H1 (cell line): ENCODE results near the gene SLC3A2. TPM values are rescaled to one million over a fixed set of nuclear protein-coding genes. Genes with fewer than 3 reads are reported as not detected.
"Not testable (repeated sequence)": the region's sequence is repeated elsewhere in the genome, so short reads cannot be mapped to it uniquely, and the experiment has no call there.

Experiments used
- CTCF ChIA-PET: fragments of 300-600 bp; sonication (Branson Sonifier 250); formaldehyde crosslinking; loops from one replicate; lab custom pipeline; 2021; ENCODE audit not compliant: partially characterized antibody; lab: Charles Lee
- POLR2A ChIA-PET: fragments of 300-600 bp; sonication (Branson Sonifier 250); formaldehyde crosslinking; loops from one replicate; lab custom pipeline; 2021; ENCODE audit warnings: inconsistent platforms; ENCODE audit not compliant: partially characterized antibody; lab: Charles Lee
- DNase-seq, 2 experiments: peaks; one replicate each; pipeline versions ENCODE4 v3.0.0 to v3.0.0-alpha.2; 2010 to 2022; ENCODE audit warnings: low spot score in 2 of 2, low read depth in 1 of 2, mixed read lengths in 1 of 2
- FAIRE-seq: peaks from 2 replicates; lab custom pipeline; 2011; peaks lifted over from hg19 to GRCh38; lab: Jason Lieb, UNC
- H2AFZ ChIP-seq: 2 replicates; pipeline ENCODE4 v1.8.1; 2012; ENCODE audit warnings: low read length, inconsistent platforms
- H2AK5ac ChIP-seq: 2 replicates; pipeline ENCODE4 v1.6.1; 2013; ENCODE audit warnings: low read depth, low read length
- H2BK120ac ChIP-seq: replicated peaks from 2 replicates; pipeline ENCODE3; 2013; ENCODE audit warnings: low read depth, low read length, inconsistent platforms
- H2BK12ac ChIP-seq: 2 replicates; pipeline ENCODE4 v1.6.1; 2013; ENCODE audit warnings: low read depth, low read length
- H2BK15ac ChIP-seq: 2 replicates; pipeline ENCODE4 v1.6.1; 2013; ENCODE audit warnings: low read length
- H2BK20ac ChIP-seq: 2 replicates; pipeline ENCODE4 v1.6.1; 2013; ENCODE audit warnings: low read length
- H2BK5ac ChIP-seq: 2 replicates; pipeline ENCODE4 v1.6.1; 2013; ENCODE audit warnings: low read depth, low read length
- H3K14ac ChIP-seq: 2 replicates; pipeline ENCODE4 v1.6.1; 2013; ENCODE audit warnings: inconsistent platforms; ENCODE audit not compliant: insufficient read length
- H3K18ac ChIP-seq: 2 replicates; pipeline ENCODE4 v1.6.1; 2013; ENCODE audit warnings: low read length; ENCODE audit errors: extremely low read depth
- H3K23ac ChIP-seq: 2 replicates; pipeline ENCODE4 v1.6.1; 2013; ENCODE audit warnings: inconsistent platforms; ENCODE audit not compliant: insufficient read length
- H3K23me2 ChIP-seq: 2 replicates; pipeline ENCODE4 v1.6.1; 2013; ENCODE audit warnings: low read depth, low read length
- H3K27ac ChIP-seq: 2 replicates; pipeline ENCODE4 v1.6.1; 2011; ENCODE audit warnings: low read depth, low read length, inconsistent platforms
- H3K27me3 ChIP-seq, 4 experiments: replicated peaks in 1 of 4; 1 replicate in 1 of 4; 2 replicates in 3 of 4; pipeline versions ENCODE4 v1.6.1 to v1.8.1; 2011 to 2013; ENCODE audit warnings: low read length in 3 of 4, mild to moderate bottlenecking in 3 of 4, inconsistent platforms in 2 of 4, mixed read lengths in 2 of 4, moderate library complexity in 1 of 4; ENCODE audit not compliant: control insufficient read depth in 3 of 4, insufficient read depth in 3 of 4; ENCODE audit errors: extremely low read depth in 1 of 4
- H3K36me3 ChIP-seq, 4 experiments: 2 replicates each; pipeline versions ENCODE4 v1.6.1 to v1.8.1; 2011 to 2013; ENCODE audit warnings: mild to moderate bottlenecking in 4 of 4, low read length in 3 of 4, moderate library complexity in 2 of 4, control low read depth in 1 of 4, inconsistent platforms in 1 of 4; ENCODE audit not compliant: insufficient read depth in 4 of 4, control insufficient read depth in 2 of 4
- H3K4ac ChIP-seq: replicated peaks from 2 replicates; pipeline ENCODE3; 2013; ENCODE audit warnings: low read length, low read depth, mixed read lengths, inconsistent platforms; ENCODE audit not compliant: insufficient read length
- H3K4me1 ChIP-seq, 4 experiments: replicated peaks in 1 of 4; 1 replicate in 1 of 4; 2 replicates in 3 of 4; pipeline versions ENCODE4 v1.6.1 to v1.8.1; 2011 to 2013; ENCODE audit warnings: low read length in 3 of 4, inconsistent platforms in 2 of 4, mixed read lengths in 1 of 4; ENCODE audit not compliant: insufficient read depth in 4 of 4, control insufficient read depth in 3 of 4
- H3K4me2 ChIP-seq, 2 experiments: 2 replicates each; pipeline versions ENCODE4 v1.6.1 to v1.8.1; 2011 to 2013; ENCODE audit warnings: low read depth in 2 of 2, low read length in 2 of 2, control low read depth in 1 of 2, inconsistent platforms in 1 of 2, mild to moderate bottlenecking in 1 of 2; ENCODE audit not compliant: insufficient read depth in 1 of 2
- H3K4me3 ChIP-seq, 4 experiments: fragments of 200-600, 300-600 bp in 1 of 4; sonication (generic), shearing (Covaris generic), sonication (Bioruptor Twin) in 1 of 4; 2 replicates each; pipeline versions ENCODE4 v1.5.1 to v1.8.1; 2011 to 2016; ENCODE audit warnings: low read length in 4 of 4, low read depth in 3 of 4, control low read depth in 2 of 4, inconsistent platforms in 2 of 4, mild to moderate bottlenecking in 2 of 4, mixed read lengths in 1 of 4, moderate library complexity in 1 of 4; ENCODE audit not compliant: insufficient read depth in 2 of 4; ENCODE audit errors: extremely low read depth in 1 of 4
- H3K56ac ChIP-seq: replicated peaks from 2 replicates; pipeline ENCODE3; 2013; ENCODE audit warnings: low read depth, mild to moderate bottlenecking, mixed read lengths, low read length, inconsistent platforms; ENCODE audit not compliant: insufficient read length
- H3K79me1 ChIP-seq: 2 replicates; pipeline ENCODE4 v1.6.1; 2013; ENCODE audit warnings: low read depth, low read length, control low read depth
- H3K79me2 ChIP-seq, 2 experiments: 2 replicates each; pipeline versions ENCODE4 v1.6.1 to v1.8.1; 2012 to 2013; ENCODE audit warnings: low read length in 2 of 2, mild to moderate bottlenecking in 2 of 2, inconsistent platforms in 1 of 2; ENCODE audit not compliant: insufficient read depth in 2 of 2, control insufficient read depth in 1 of 2
- H3K9ac ChIP-seq, 4 experiments: replicated peaks in 1 of 4; 1 replicate in 1 of 4; 2 replicates in 3 of 4; pipeline versions ENCODE4 v1.6.1 to v1.8.1; 2011 to 2013; ENCODE audit warnings: low read depth in 3 of 4, low read length in 3 of 4, control low read depth in 2 of 4, mild to moderate bottlenecking in 2 of 4, moderate library complexity in 2 of 4, inconsistent platforms in 1 of 4; ENCODE audit errors: extremely low read depth in 1 of 4
- H3K9me3 ChIP-seq, 2 experiments: 2 replicates each; pipeline versions ENCODE4 v1.6.1 to v1.8.1; 2012 to 2013; ENCODE audit warnings: mild to moderate bottlenecking in 2 of 2, moderate library complexity in 2 of 2, control low read depth in 1 of 2, inconsistent platforms in 1 of 2, low read depth in 1 of 2, low read length in 1 of 2, mixed read lengths in 1 of 2; ENCODE audit not compliant: insufficient read depth in 2 of 2
- H4K20me1 ChIP-seq, 2 experiments: replicated peaks in 1 of 2; 2 replicates each; pipeline versions ENCODE3 to v1.8.1; 2011 to 2013; ENCODE audit warnings: inconsistent platforms in 2 of 2, low read length in 2 of 2, mild to moderate bottlenecking in 1 of 2; ENCODE audit not compliant: insufficient read depth in 2 of 2, control insufficient read depth in 1 of 2
- H4K5ac ChIP-seq: 2 replicates; pipeline ENCODE4 v1.6.1; 2013; ENCODE audit warnings: low read length, low read depth, mixed read lengths, inconsistent platforms; ENCODE audit not compliant: insufficient read length
- H4K8ac ChIP-seq: 2 replicates; pipeline ENCODE4 v1.8.0; 2013; ENCODE audit warnings: mild to moderate bottlenecking, moderate library complexity, low read length, inconsistent platforms; ENCODE audit not compliant: insufficient read depth; ENCODE audit errors: extremely low read depth
- H4K91ac ChIP-seq: replicated peaks from 2 replicates; pipeline ENCODE3; 2013; ENCODE audit warnings: low read length, mixed read lengths, inconsistent platforms; ENCODE audit not compliant: insufficient read length
- WGBS, 2 experiments: shearing (Covaris generic) in 1 of 2; methylation state at CpG; one replicate each; pipeline versions ENCODE4 v1.1.6 to v1.1.7; 2013 to 2015; ENCODE audit warnings: low lambda C conversion rate in 2 of 2, mixed read lengths in 2 of 2, inconsistent platforms in 1 of 2, low coverage in 1 of 2, missing lambda C conversion rate in 1 of 2; ENCODE audit not compliant: insufficient replicate concordance in 2 of 2, insufficient coverage in 1 of 2, insufficient read length in 1 of 2; ENCODE audit errors: extremely low coverage in 1 of 2, missing lambda C conversion rate in 1 of 2; 5-methylcytosine and 5-hydroxymethylcytosine counted together
- polyA plus RNA-seq, 7 experiments: library from polyadenylated mRNA; depleted of rRNA in 3 of 7; stranded (reverse) in 5 of 7; unstranded in 2 of 7; fragments of >200 nt in 5 of 7; fragments of 200-250 nt in 2 of 7; gene quantifications; 1 replicate in 5 of 7; 2 replicates in 1 of 7; 4 replicates in 1 of 7; pipeline versions ENCODE4 v1.2.1 to v1.2.3, GENCODE V29; 2011 to 2013; ENCODE audit warnings: missing spikeins in 2 of 7, mixed read lengths in 2 of 7
- small RNA-seq: library from polyadenylated mRNA; stranded (forward); fragments of <200 nt; extraction: miRNeasy Mini kit (QIAGEN cat#:217004); gene quantifications from one replicate; pipeline ENCODE3, GENCODE V24; 2013; ENCODE audit not compliant: insufficient read depth
- total RNA-seq: library from RNA; stranded (reverse); fragmentation: NEBNext Ultra II Directional; extraction: Animal tissue kit (Norgen Biotek cat#: 25700); gene quantifications from 2 replicates; pipeline ENCODE4 v1.2.1, GENCODE V29; 2021

The SLC3A2 gene
- total and polyA plus RNA-seq, 2 of the 8 experiments (the other 6 are each of a cell fraction or from before 2014, with no cell fraction given): 410 to 435 TPM

DNA sequence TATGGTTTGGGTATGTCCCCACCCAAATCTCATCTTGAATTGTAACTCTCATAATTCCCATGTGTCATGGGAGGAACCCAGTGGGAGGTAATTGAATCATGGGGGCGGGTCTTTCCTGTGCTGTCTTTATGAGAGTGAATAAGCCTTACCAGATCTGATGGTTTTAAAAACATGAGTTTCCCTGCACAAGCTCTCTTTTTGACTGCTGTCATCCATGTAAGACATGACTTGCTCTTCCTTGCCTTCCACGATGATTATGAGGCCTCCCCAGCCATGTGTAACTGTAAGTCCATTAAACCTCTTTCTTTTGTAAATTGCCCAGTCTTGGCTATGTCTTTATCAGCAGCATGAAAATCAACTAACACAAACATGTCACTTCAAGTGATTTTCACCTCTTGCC is 56.8 kb downstream of the SLC3A2 start:
- H3K9ac ChIP-seq, H4K20me1 ChIP-seq, H2BK5ac ChIP-seq, FAIRE-seq, H4K91ac ChIP-seq, H3K14ac ChIP-seq, H3K4me1 ChIP-seq, H3K23me2 ChIP-seq, H2BK15ac ChIP-seq, H2BK120ac ChIP-seq, H3K9me3 ChIP-seq, H3K4ac ChIP-seq, H3K27ac ChIP-seq, H3K27me3 ChIP-seq, H2AFZ ChIP-seq, H3K23ac ChIP-seq, H4K8ac ChIP-seq, H2BK20ac ChIP-seq, H3K79me2 ChIP-seq, H3K4me2 ChIP-seq, H3K4me3 ChIP-seq, H2AK5ac ChIP-seq, H3K18ac ChIP-seq, H2BK12ac ChIP-seq, H4K5ac ChIP-seq, H3K56ac ChIP-seq, H3K79me1 ChIP-seq, DNase-seq, H3K36me3 ChIP-seq, POLR2A ChIA-PET: not testable (repeated sequence)
- CTCF ChIA-PET: interaction anchor here (0.6 to 3.1 kb wide), 8 partner anchors 11 to 702 kb away, joined by 3 to 18 read pairs (median 4); no protein-coding TSS in a partner anchor
- WGBS, 2 experiments: 93% methylated on average over 2 of the region's 2 CpGs; no CpG with 5 or more reads in 1 of the 2 experiments

Small RNA genes within 50 kb of the gene (small RNA-seq; reads per million reads assigned to genes)
- gene RF00099 (not detected), gene RN7SL259P (not detected), gene SNORD22 (not detected), gene SNORD26 (not detected), gene SNORD27 (not detected), gene SNORD28 (not detected), gene SNORD30 (429 reads per million, percentile 99 among the genes with 10 or more reads in this experiment)

Other genes with a start within 250 kb of the SLC3A2 start
- gene GANAB, start 234.3 kb upstream of the SLC3A2 start, total RNA-seq: 326 and 330 TPM in 2 replicates
- 289 and 297 TPM in 2 replicates for gene GANAB, start 234.3 kb upstream of the SLC3A2 start, polyA plus RNA-seq (2011; rRNA removed)
- gene INTS5, start 227.6 kb upstream of the SLC3A2 start, total RNA-seq: 29.3 and 30.1 TPM in 2 replicates
- gene INTS5, start 227.6 kb upstream of the SLC3A2 start, polyA plus RNA-seq (2011; rRNA removed): 23.6 and 30.3 TPM in 2 replicates
- gene C11orf98, start 215.7 kb upstream of the SLC3A2 start, total RNA-seq: 171 and 173 TPM in 2 replicates
- gene C11orf98, start 215.7 kb upstream of the SLC3A2 start, polyA plus RNA-seq (2011; rRNA removed): 68.0 and 72.1 TPM in 2 replicates
- gene CSKMT, start 215.6 kb upstream of the SLC3A2 start, total RNA-seq: 66.1 and 67.8 TPM in 2 replicates
- 12.0 and 26.4 TPM in 2 replicates for gene CSKMT, start 215.6 kb upstream of the SLC3A2 start, polyA plus RNA-seq (2011; rRNA removed)
- gene UQCC3, start 209.2 kb upstream of the SLC3A2 start, total RNA-seq: 14.2 and 15.2 TPM in 2 replicates
- 15.7 and 27.9 TPM in 2 replicates for gene UQCC3, start 209.2 kb upstream of the SLC3A2 start, polyA plus RNA-seq (2011; rRNA removed)
- 3.6 and 5.2 TPM in 2 replicates for gene LBHD1, start 208.6 kb upstream of the SLC3A2 start, total RNA-seq
- gene LBHD1, start 208.6 kb upstream of the SLC3A2 start, polyA plus RNA-seq (2011; rRNA removed): 2.3 and 2.8 TPM in 2 replicates
- 104 and 114 TPM in 2 replicates for gene UBXN1, start 201.8 kb upstream of the SLC3A2 start, total RNA-seq
- 78.6 and 126 TPM in 2 replicates for gene UBXN1, start 201.8 kb upstream of the SLC3A2 start, polyA plus RNA-seq (2011; rRNA removed)
- gene LRRN4CL, start 191.4 kb upstream of the SLC3A2 start, total RNA-seq: 0.26 TPM in 1 of 2 replicates, not detected in the other
- 0.03 and 0.05 TPM in 2 replicates for gene LRRN4CL, start 191.4 kb upstream of the SLC3A2 start, polyA plus RNA-seq (2011; rRNA removed)
- gene BSCL2, start 173.5 kb upstream of the SLC3A2 start, total RNA-seq: 59.5 and 73.7 TPM in 2 replicates
- gene BSCL2, start 173.5 kb upstream of the SLC3A2 start, polyA plus RNA-seq (2011; rRNA removed): 264 and 286 TPM in 2 replicates
- gene GNG3, start 173.2 kb upstream of the SLC3A2 start, total RNA-seq: 4.9 and 6.4 TPM in 2 replicates
- 10.9 and 12.1 TPM in 2 replicates for gene GNG3, start 173.2 kb upstream of the SLC3A2 start, polyA plus RNA-seq (2011; rRNA removed)
- gene HNRNPUL2, start 153.4 kb upstream of the SLC3A2 start, total RNA-seq: 44.3 and 46.4 TPM in 2 replicates
- gene HNRNPUL2, start 153.4 kb upstream of the SLC3A2 start, polyA plus RNA-seq (2011; rRNA removed): 12.7 and 14.9 TPM in 2 replicates
- 34.1 and 34.5 TPM in 2 replicates for gene TTC9C, start 152.4 kb upstream of the SLC3A2 start, total RNA-seq
- gene TTC9C, start 152.4 kb upstream of the SLC3A2 start, polyA plus RNA-seq (2011; rRNA removed): 25.4 and 28.1 TPM in 2 replicates
- gene ZBTB3, start 126.7 kb upstream of the SLC3A2 start, total RNA-seq: 76.5 and 76.9 TPM in 2 replicates
- gene ZBTB3, start 126.7 kb upstream of the SLC3A2 start, polyA plus RNA-seq (2011; rRNA removed): 30.2 and 39.5 TPM in 2 replicates
- 126 and 131 TPM in 2 replicates for gene POLR2G, start 119.3 kb upstream of the SLC3A2 start, total RNA-seq
- gene POLR2G, start 119.3 kb upstream of the SLC3A2 start, polyA plus RNA-seq (2011; rRNA removed): 206 and 329 TPM in 2 replicates
- 29.6 and 31.9 TPM in 2 replicates for gene TAF6L, start 109.5 kb upstream of the SLC3A2 start, total RNA-seq
- 24.8 and 37.3 TPM in 2 replicates for gene TAF6L, start 109.5 kb upstream of the SLC3A2 start, polyA plus RNA-seq (2011; rRNA removed)
- gene TMEM179B, start 93.5 kb upstream of the SLC3A2 start, total RNA-seq: 16.3 and 18.6 TPM in 2 replicates
- 62.2 and 65.1 TPM in 2 replicates for gene TMEM179B, start 93.5 kb upstream of the SLC3A2 start, polyA plus RNA-seq (2011; rRNA removed)
- 22.9 and 23.5 TPM in 2 replicates for gene TMEM223, start 88.9 kb upstream of the SLC3A2 start, total RNA-seq
- gene TMEM223, start 88.9 kb upstream of the SLC3A2 start, polyA plus RNA-seq (2011; rRNA removed): 59.7 and 64.1 TPM in 2 replicates
- gene NXF1, start 75.5 kb upstream of the SLC3A2 start, total RNA-seq: 44.8 and 49.8 TPM in 2 replicates
- 48.1 and 63.6 TPM in 2 replicates for gene NXF1, start 75.5 kb upstream of the SLC3A2 start, polyA plus RNA-seq (2011; rRNA removed)
- 24.2 and 25.3 TPM in 2 replicates for gene STX5, start 48.8 kb upstream of the SLC3A2 start, total RNA-seq
- gene STX5, start 48.8 kb upstream of the SLC3A2 start, polyA plus RNA-seq (2011; rRNA removed): 23.4 and 28.5 TPM in 2 replicates
- 1.2 TPM in 1 of 2 replicates, not detected in the other for gene TEX54, start 48.1 kb upstream of the SLC3A2 start, total RNA-seq
- not detected in 2 replicates for gene TEX54, start 48.1 kb upstream of the SLC3A2 start, polyA plus RNA-seq (2011; rRNA removed)
- gene WDR74, start 41.3 kb upstream of the SLC3A2 start, total RNA-seq: 97.0 and 101 TPM in 2 replicates
- gene WDR74, start 41.3 kb upstream of the SLC3A2 start, polyA plus RNA-seq (2011; rRNA removed): 93.6 and 116 TPM in 2 replicates
- gene CHRM1, start 40.5 kb downstream of the SLC3A2 start, total RNA-seq: not detected in 2 replicates
- gene CHRM1, start 40.5 kb downstream of the SLC3A2 start, polyA plus RNA-seq (2011; rRNA removed): 0.05 and 0.08 TPM in 2 replicates
- not detected in 2 replicates for gene SLC22A6, start 104.1 kb downstream of the SLC3A2 start, total RNA-seq
- not detected in 2 replicates for gene SLC22A6, start 104.1 kb downstream of the SLC3A2 start, polyA plus RNA-seq (2011; rRNA removed)
- gene SLC22A8, start 134.9 kb downstream of the SLC3A2 start, total RNA-seq: not detected in 2 replicates
- gene SLC22A8, start 134.9 kb downstream of the SLC3A2 start, polyA plus RNA-seq (2011; rRNA removed): not detected in 2 replicates